Activated effector memory CD4-positive, alpha-beta T cell treated with anti-CD3 and anti-CD28 coated beads, Interleukin-2, amount 50 U/mL, for 16 hours (primary cell): ENCODE data around the gene EML4.

Source experiments
- DNase-seq: peaks from one replicate; pipeline ENCODE4 v3.0.0-alpha.2; 2020

Gene EML4

DNA sequence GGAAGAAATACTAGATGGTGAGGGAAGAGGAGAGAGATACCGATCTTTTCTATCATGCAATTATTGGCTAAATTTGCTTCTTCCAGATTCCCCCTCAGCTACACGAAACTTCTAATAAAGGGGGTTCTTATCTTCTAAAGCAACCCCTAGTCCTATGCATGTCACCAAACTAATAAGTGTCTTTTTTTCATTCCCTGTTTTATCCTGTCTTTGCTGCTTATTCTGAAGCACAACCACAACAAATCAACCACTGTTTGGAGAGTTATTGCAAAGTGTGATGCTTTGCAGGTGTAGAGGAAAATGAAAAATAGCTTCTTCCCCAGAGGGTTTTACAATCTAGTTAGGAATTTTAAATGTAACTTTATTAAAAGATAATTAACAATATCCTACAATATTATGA lies 60.8 kb downstream of the EML4 start:
- no peak for DNase-seq

- no peak for DNase-seq
Measured at GRCh38 chr2:42230891-42231290, 61.7 kb downstream of the EML4 start.

- DNase-seq, result no peak
Measured at GRCh38 chr2:42232024-42232423, 62.9 kb downstream of the EML4 start.

DNA sequence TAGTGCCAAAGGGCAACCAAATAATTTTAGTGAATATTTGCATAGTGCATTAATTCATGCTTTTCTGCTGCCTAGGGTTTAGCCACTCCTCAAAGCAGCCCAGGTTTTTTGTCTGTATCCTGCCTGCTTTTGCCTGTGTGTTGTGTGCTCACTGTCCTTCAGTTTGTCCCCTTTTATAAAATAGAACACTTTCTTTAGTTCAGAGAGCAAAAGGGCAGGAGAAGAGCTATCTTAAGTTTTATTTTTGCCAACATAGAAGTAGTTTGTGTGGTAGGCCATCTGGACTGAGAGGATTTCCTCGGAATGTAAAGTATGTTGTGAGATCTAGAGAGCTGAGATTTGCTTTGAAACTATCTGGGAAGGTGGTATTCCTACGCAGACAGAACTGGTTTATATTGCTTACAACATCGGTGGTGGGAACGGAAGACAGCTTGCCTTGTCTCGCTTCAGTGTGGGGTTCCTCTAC lies 64.9 kb downstream of the EML4 start:
- no peak for DNase-seq

DNA sequence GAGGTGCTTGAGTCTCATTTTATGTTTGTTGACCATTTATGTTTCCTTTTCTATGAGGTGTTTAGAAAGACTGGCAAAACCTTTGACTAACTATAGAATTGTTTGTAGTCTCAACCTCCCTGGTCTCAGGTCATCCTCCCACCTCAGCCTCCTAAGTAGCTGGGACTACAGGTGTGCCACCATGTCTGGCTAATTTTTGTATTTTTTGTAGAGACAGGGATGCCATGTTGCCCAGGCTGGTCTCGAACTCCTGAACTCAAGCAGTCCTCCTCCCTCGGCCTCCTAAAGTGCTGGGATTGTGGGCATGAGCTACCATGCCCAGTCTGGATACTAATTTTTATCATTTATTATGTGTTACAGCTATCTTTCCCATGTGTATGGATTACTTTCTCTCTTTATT lies 67.8 kb downstream of the EML4 start:
- DNase-seq, result no peak

- DNase-seq, result peak; percentile 79
Measured at GRCh38 chr2:42238644-42239288, 69.6 kb downstream of the EML4 start.

DNA sequence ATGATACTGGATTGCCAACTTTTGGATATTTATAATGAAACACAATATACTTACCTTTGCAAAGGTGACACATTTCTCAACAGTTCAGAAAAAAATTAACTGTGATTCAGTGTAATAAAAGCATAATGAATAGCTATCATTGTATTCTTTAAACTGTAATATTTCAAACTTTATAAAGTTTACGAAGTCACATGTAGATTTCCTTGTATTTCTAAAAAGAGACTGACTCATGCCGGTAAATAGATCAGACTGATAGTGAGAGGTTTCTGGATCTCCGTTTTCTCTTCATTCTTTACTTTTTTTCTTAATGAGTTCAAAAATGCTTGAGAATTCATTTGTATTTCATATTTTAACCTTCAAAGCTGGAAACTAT lies 70.1 kb downstream of the EML4 start:
- DNase-seq, result no peak

GRCh38 chr2:42239811-42240210 lies 70.7 kb downstream of the EML4 start:
- DNase-seq, result no peak

GRCh38 chr2:42241517-42241916 lies 72.4 kb downstream of the EML4 start:
- no peak for DNase-seq

DNA sequence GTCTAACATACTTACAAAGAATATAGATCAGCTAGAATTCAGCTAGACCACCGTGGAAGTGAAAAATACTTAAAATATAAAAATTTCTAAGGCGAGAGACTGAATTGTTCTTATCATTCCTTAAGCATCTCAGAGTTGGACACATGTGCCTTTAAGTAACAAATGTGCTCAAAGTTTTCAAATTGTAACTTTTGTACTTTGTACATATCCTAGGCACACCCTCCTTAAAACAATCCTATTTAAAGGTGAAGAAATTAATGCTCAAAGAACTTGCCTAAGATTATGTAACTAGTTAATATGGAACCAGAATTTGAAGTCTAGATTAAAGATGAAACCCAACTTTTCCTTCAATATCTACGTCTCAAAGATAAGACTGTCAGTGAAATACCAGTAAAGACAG lies 74.1 kb downstream of the EML4 start:
- DNase-seq, result no peak

DNA sequence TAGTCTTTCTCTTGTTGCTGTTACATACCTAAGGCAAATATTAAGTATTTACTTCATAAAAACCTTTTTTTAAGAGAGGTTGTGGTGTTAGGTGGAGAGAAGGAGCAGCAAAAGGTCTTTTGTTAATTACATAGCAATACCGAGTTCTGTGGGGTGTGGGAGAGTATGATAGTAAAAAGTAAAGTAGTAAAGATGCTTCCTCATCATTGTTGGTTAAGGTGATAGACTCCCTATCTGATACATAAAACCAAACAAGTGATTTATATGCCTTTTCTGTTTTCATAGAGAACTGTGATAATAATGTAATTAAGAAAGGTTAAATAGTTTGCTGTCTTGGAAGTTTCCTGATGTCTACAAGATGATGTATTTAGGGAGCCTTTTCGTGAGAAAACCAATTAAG lies 75.4 kb downstream of the EML4 start:
- no peak for DNase-seq

DNA sequence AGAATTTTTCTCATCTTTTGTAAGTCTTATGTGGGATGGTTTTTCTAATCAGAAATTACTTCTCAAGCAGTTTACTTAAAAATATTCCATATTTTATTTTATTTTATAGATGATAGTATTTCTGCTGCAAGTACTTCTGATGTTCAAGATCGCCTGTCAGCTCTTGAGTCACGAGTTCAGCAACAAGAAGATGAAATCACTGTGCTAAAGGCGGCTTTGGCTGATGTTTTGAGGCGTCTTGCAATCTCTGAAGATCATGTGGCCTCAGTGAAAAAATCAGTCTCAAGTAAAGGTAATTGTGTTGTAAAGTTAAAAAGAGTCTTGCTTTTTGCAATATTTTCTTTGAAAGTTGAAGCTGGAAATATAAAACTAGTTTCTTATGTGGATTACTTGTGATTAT lies 76.2 kb downstream of the EML4 start:
- no peak for DNase-seq

- DNase-seq, result no peak
Measured at GRCh38 chr2:42246562-42246961, 77.4 kb downstream of the EML4 start.

DNA sequence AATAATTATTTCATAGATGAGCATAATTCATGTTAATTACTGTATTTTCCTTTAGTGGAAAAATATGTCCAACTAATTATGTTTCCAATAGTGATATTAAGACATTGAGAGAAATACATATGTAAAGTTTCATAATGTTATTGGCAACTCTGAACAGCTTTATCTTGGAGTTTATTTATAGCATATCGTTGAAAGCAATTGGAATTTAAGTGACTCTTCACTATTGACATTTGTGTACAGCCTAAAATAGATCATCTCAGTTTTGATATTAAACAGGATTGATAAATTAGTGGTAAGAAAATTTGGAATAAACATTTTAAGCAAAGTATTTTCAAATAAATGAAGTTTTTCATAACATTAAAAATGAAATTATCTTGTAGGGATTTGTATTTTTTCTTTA lies 79.7 kb downstream of the EML4 start:
- DNase-seq, result no peak

DNA sequence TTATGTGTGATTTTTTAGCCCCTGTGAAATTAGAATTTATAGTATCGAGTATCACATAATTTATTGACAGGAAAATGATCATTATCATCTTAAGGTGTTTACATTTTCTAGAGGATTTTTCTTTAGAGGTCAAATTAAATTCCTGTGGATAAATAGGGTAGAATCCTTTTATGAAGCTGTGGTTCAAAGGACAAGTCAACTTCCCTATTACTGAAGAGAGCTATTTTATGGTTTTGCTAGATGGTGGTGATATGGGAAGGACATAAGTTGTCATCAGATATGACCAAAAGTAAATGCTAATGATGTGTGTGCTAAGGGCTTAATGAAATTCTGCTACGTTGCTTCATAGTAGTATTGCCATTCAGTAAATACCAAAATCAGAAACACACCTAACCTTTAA lies 80.1 kb downstream of the EML4 start:
- no peak for DNase-seq

DNA sequence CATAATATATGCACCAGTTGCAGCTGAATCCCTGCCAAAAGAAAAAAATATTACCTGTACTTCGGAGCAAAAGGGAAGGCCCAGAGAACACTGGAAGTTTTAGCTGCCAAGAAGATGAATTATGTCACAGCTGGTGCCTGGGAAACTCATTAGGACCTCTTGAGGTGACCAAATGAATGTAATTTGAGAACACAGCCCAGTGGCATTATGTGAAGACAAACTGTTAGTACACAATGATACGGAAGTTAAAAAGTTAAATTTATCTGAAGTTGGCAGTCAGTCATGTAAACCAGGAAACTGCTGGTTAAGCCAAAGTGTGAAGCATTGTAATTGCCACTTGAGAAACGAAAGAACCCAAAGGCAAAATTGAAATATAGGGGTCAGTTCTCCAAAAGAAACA lies 80.7 kb downstream of the EML4 start:
- no peak for DNase-seq

DNA sequence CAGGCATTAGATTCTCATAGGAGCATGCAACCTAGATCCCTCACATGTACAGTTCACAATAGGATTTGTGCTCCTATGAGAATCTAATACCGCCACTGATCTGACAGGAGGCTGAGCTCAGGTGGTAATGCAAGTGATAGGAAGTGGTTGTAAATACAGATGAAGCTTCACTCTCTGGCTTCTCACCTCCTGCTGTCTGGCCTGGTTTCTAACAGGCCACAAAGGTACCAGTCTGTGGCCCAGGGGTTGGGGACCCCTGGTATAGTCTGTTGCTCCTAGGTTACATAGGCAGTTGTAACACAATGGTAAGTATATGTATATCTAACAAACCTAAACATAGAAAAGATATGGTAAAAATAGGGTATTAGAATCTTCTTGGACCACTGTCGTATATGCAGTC lies 81.8 kb downstream of the EML4 start:
- no peak for DNase-seq

DNA sequence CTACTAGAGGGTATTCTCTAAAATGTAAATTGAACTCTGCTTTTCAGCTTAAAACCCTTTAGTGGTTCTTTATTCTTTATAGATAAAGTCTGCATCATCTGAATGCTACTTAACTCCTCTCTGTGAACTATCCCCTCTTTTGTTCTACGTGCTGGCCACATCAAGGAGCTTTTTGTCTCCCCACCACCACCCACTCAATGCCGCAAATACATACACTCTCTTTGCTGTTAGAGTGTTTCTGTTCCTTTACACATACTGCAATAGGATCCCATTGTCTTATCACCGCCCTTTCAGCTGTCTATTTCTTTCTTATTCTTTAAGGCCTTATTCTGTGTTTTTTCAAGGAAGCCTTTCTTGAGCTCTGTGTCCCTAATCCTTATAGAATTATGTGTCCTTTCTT lies 83.3 kb downstream of the EML4 start:
- DNase-seq, result no peak

- no peak for DNase-seq
Measured at GRCh38 chr2:42254186-42254895, 85.2 kb downstream of the EML4 start.

GRCh38 chr2:42256505-42256904 lies 87.4 kb downstream of the EML4 start:
- no peak for DNase-seq

- DNase-seq, result no peak
Measured at GRCh38 chr2:42261518-42262195, 92.5 kb downstream of the EML4 start.

- DNase-seq, result no peak
Measured at GRCh38 chr2:42266236-42266635, 97.1 kb downstream of the EML4 start.

DNA sequence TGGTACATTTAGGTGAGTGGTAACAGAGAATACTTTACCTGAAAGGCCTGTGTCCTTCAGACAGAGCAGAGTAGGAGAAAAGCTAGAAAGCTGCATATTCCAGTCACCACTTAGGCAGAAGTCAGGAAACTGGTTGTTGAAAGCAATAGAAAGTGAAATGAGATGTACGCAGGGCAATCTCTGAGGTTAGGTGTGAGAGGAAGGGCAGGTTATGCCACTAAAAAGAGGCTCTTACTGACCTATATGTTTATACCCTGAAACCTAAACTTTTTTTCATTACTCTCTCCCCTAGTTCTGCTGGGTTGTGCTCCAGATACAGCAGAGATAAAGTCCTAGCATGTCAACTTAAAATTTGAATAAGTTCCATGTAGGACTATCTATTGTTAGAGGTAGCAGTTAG lies 98.4 kb downstream of the EML4 start:
- no peak for DNase-seq

GRCh38 chr2:42268528-42269151 lies 99.5 kb downstream of the EML4 start:
- no peak for DNase-seq
